Right kidney (tissue), 9 donors: ENCODE results near the gene EXT2.
A peak's percentile ranks its signal among the peaks of the same experiment; 100 is the strongest.

Experiments used
- DNase-seq: peaks from one replicate; pipeline ENCODE4 v3.0.0-alpha.2; 2016
- long read RNA-seq, 8 donors: transcript quantifications; one replicate each; lab custom pipeline, GENCODE V29; 2026

The EXT2 gene
- long read RNA-seq, donor 1, transcript EXT2-210 (14 exons, 3,136 nt) = major isoform, 14 of 27 reads
- long read RNA-seq, donor 1, partial matches to known transcripts = 13 of 27 reads
- long read RNA-seq, donor 1, other reads (novel, unspliced or antisense) = 0 of 27 reads
- long read RNA-seq, donor 2, transcript EXT2-210 (14 exons, 3,136 nt) = major isoform, 11 of 11 reads
- long read RNA-seq, donor 2, partial matches to known transcripts = 0 of 11 reads
- long read RNA-seq, donor 2, other reads (novel, unspliced or antisense) = 0 of 11 reads
- long read RNA-seq, donor 3, partial matches to known transcripts = 0 of 2 reads
- long read RNA-seq, donor 3, other reads (novel, unspliced or antisense) = 0 of 2 reads
- long read RNA-seq, donor 4, partial matches to known transcripts = 11 of 15 reads
- long read RNA-seq, donor 4, other reads (novel, unspliced or antisense) = 0 of 15 reads
- long read RNA-seq, donor 5, transcript EXT2-210 (14 exons, 3,136 nt) = major isoform, 12 of 19 reads
- long read RNA-seq, donor 5, partial matches to known transcripts = 7 of 19 reads
- long read RNA-seq, donor 5, other reads (novel, unspliced or antisense) = 0 of 19 reads
- long read RNA-seq, donor 6, transcript EXT2-210 (14 exons, 3,136 nt) = major isoform, 10 of 16 reads
- long read RNA-seq, donor 6, partial matches to known transcripts = 6 of 16 reads
- long read RNA-seq, donor 6, other reads (novel, unspliced or antisense) = 0 of 16 reads
- long read RNA-seq, donor 7, transcript EXT2-210 (14 exons, 3,136 nt) = major isoform, 9 of 16 reads
- long read RNA-seq, donor 7, partial matches to known transcripts = 7 of 16 reads
- long read RNA-seq, donor 7, other reads (novel, unspliced or antisense) = 0 of 16 reads
- long read RNA-seq, donor 8, transcript EXT2-210 (14 exons, 3,136 nt) = major isoform, 7 of 14 reads
- long read RNA-seq, donor 8, partial matches to known transcripts = 7 of 14 reads
- long read RNA-seq, donor 8, other reads (novel, unspliced or antisense) = 0 of 14 reads

DNA sequence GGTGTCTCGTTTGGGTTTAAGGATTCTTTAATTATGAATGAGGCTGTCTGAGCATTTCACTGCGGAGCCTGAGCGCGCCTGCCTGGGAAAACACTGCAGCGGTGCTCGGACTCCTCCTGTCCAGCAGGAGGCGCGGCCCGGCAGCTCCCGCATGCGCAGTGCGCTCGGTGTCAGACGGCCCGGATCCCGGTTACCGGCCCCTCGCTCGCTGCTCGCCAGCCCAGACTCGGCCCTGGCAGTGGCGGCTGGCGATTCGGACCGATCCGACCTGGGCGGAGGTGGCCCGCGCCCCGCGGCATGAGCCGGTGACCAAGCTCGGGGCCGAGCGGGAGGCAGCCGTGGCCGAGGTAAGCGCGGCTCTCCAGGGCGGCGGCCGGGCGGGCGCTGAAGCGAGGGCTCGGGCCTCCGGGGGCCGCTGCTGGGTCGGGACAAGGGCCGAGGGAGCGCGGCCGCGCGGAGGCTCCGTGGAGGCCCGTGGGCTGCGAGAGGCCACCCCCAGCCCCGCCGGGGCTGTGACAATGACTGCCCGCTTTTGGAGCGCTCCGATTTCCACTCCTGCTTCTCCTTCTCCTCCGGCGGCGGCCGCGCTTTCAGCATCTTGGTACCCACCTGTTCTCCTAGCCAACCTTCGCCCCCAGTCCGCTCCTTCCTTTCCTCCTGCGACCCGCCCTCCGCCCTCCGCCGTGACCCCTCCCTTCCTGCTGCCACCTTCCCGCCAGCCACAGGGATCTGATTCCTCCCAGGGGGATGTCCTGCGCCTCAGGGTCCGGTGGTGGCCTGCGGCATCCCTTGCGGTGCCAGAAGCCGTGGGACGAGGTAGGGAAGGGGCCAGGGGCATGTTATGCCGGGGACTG is at the start of gene EXT2:
Gene EXT2 (plus strand): TSS at position 173 of the 854 bp plus-strand sequence. CDS start 12,035 bp downstream, outside the sequence.
- DNase-seq = peak; percentile 97

DNA sequence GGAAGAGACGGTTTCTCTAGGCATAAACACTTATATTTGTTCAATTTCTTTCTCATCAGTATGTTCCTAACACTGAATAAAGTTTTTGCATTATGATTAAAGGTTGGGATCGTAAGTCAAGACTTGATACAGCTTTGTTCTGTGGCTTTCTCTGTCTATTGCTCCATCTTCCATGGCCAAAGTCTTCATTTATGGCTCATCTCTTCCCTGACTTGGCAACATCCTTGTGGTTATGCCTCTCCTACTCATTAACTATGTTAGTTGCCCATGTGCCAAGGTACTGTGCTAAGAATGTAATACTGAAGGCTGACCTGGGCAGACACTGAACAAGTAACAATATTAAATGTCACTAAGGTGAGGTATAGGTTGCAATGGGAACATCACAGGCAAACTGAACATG is 49.3 kb upstream of the EXT2 start:
- no peak for DNase-seq

DNA sequence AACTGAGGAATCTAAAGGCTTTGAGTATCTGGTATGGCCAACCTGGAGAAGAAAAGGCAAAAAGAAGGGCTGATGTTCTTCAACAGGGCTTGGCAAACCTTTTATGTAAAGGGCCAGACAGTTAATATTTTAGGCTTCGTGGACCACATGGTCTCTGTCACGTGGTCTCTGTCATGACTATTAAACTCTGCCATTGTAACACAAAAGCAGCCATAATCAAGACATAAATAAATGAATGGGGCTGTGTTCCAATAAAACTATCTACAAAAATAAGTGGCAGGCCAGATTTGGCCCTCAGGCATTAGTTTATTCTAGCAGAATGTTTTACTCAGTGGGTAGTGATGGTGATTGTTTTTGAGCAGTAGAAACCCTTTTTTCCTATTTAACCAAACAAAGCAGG is 48.2 kb upstream of the EXT2 start:
- DNase-seq = no peak

DNA sequence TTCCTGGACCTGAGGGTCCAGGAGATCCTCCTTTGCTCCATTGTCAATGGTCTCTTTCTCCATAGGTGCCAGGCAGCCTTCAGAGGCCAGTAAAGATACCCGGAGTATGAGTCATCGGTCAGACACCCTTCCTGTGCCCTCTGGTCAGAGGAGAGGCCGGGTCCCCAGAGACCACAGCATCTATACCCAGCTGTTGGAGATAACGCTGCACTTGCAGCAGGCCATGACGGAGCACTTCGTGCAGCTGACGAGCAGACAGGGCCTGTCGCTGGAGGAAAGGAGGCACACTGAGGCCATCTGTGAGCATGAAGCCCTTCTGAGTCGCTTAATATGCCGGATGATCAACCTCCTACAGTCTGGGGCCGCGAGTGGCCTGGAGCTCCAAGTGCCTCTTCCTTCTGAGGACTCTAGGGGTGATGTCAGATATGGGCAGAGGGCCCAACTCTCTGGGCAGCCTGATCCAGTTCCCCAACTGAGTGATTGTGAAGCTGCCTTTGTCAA is 47.5 kb upstream of the EXT2 start, which contains the start of gene ACCSL:
Gene ACCSL (plus strand): TSS at position 51 of the 501 bp plus-strand sequence. CDS start 56 bp downstream, at position 107.
- DNase-seq = no peak

DNA sequence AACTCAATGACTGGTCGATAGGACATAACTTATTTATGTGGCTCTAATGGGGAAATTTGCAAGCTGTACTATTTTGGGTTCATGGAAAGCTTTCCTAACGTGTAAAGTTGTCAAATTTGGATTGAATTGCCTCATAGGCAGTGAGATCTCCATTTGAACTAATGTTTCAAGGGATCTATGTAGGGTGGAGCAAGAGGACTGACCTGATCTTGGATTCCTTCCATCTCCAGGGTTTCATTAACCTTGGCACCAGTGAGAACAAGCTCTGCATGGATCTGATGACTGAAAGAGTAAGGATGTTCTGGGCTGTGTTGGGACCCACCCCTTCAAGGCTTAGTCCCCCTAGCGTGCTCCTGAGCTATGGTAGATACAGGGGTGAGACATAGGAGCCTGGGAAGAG is 45.6 kb upstream of the EXT2 start:
- DNase-seq = no peak

DNA sequence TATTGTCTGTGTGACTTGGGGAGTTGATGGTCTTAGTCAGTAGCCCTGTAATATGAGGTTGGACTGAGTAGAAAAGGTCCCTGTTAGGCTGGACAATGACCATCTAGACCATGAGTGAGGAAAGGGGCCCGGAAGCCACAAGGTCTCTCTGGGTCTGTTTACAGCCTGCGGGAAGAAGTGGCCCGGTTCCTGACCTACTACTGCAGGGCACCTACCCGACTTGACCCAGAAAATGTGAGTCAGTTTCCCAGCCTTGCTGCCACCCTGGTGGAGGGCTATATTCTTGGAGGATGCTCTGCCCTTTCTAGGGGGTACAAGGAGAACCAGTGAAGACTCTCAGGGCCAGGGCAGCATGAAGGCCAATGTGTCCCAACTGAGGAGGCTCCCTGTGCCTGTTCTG is 44.3 kb upstream of the EXT2 start:
- no peak for DNase-seq

DNA sequence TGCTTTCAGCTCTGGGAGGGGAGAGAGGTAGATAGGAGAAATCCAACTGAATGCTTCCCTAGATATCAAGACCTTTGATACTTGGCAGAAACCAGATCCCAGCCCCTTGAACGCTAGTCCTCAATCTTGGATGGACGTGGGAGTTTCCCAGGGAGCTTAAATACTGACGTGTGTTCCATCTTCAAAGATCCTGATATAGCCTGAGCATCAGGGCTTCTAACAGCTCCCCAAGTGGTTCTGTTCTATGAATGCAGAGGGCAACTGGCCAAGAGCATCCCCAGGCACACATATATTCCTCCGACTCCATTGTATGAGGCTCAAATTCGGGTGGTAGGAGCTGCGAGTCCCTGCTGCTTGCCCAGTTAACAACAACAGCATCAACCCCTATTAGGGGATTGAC is 38.1 kb upstream of the EXT2 start:
- DNase-seq = no peak

DNA sequence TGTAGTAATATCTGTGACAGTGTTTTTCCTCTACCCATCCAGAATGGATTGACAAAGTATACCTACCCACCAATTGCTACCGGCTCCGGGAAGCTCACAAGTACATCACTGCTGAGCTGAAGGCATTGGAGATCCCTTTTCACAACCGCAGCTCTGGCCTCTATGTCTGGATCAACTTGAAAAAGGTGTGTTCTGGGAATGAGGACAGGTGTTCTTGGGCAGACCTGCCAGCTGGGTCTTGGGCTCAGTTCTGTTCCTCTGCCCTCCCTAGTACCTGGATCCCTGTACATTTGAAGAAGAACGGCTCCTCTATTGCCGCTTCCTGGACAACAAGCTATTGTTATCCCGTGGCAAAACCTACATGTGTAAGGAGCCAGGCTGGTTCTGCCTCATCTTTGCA is 37.2 kb upstream of the EXT2 start:
- no peak for DNase-seq

DNA sequence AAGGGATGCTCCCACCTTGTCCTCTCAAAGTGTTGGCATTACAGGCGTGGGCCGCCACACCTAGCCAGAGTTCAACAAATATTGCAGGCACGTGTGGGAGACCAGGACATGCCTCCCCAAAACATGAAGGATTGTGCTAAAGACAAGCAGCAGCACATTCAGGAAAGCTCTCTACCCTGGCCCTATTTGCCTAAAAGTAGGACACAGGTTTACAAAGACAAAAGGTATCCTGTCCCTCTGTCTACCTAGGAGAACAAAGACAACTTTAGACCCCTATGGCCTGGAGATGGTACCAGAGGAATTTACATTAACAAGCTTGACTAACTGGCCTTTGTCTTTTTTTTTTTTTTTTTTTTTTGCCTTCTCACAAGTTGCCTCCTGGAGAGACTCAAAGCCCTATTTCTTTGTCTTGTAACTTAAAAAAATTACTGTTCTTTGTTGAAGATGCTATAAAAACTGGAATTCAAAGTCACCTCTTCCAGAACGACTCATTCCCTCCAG is 30.3 kb upstream of the EXT2 start:
- peak; percentile 15 for DNase-seq

DNA sequence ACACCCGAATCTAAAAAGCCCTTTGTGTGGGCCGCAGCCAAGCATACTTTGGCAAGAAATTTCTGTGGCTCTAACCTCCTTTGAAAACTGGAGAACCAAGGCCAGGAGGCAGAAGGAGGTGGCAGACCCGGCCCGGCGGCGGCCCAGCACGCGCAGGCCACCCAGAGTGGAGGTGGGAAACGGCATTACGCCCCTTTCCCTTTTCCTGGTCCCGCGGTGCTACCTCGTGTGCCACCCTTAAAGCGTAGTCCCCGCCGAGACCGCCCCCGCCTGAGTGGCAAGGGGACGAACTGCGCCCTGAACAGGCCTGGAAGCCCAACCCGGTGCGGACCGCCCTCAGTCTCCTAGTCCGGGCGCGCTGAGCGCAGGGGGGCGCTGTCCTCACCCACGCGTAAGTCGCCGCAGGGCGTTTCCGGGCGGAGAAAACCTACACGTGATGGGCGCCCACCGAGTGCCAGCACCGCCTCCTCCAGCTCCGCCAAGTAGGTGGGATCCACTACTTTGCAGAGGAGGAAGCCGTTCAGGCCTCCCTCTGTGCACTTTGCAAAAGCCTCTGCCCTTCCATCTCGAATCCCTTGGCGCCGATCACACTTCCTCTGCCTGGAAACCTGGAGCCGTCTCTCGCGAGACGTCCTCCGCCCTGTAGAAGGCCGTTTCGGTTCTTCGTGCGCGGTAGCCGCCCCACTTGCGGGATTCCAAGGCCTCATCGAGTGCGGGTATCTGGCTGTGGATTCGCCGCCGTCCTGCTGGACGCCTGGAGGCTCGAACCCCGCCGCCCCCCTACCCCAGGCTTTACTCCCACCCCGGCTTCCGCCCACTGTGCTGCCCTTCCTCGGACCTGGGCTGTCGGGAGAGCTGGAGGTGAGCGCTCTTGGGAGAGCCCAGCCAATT is 29.4 kb upstream of the EXT2 start, which contains the start of gene ACCS:
Gene ACCS (plus strand): TSS at position 430 of the 891 bp plus-strand sequence. CDS start 1,358 bp downstream, outside the sequence.
- peak; percentile 96 for DNase-seq

DNA sequence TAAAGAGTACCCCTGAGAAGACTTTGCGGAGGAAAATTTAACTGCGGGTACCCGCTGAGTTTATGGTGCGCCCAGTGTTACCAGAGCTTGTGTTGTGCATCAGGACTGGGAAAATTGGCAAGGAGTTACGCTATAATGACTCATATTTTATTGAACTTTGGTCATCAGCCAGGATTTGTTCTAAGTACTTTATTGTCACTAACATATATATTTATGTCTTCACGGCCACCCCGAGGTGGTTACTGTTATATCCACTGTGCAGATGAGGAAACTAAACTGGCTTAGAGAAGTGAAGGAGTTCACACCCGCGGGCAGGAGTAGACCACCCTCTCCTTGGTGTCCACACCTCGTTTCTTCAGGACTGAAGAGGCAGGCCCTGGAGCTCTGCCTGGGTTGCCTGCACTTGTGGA is 28.7 kb upstream of the EXT2 start:
- DNase-seq = no peak

DNA sequence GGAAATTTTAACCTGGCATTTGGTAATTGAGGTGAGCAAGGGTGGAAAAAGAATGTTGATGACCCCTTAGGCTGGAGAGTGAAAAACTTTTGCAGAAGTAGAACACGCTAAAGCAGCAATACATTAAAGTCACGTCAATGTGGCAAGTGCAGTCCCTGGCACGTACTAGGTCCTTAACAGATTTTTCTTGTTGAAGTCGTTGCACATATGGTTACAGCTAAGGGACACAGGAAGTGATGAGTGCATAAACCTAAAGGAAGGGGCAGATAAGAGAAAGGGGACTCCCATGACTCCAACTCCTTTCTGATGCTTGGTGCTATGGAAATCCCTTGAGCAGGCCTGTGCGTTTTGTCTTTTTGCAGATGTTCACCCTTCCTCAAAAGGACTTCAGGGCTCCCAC is 28.2 kb upstream of the EXT2 start:
- no peak for DNase-seq

DNA sequence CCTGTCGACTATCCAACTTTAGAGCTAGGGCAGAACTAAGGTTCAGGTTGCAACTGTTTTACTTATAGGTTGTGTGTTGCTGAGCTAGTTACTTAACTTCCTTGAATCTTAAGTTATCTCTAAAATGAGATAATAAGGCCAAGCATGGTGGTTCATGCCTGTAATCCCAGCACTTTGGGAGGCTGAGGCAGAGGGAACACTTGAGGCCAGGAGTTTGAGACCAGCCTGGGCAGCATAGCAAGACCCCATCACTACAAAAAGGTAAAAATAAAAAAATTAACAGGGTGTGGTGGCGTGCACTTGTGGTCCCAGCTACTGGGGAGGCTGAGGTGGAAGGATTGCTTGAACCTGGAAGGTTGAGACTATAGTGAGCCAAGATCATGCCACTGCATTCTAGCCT is 27.3 kb upstream of the EXT2 start:
- no peak for DNase-seq

DNA sequence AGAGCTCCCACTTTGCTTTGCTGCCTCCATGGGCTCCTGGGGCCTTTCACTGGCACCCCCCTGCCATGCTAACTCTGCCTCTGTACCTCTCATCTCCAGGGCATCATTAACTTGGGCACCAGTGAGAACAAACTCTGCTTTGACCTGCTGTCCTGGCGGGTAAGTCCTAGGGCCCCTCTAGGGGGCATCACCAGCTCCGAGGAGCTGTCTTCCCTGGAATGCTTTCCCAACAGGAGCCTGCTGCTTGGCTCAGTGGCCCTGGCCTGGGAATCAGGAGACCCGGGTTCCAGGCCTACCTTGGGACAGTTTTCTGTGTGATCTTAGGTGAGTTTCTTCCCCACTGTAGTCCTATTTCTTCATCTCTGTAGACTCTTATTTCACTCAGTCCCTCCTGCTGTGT is 24.3 kb upstream of the EXT2 start:
- no peak for DNase-seq

DNA sequence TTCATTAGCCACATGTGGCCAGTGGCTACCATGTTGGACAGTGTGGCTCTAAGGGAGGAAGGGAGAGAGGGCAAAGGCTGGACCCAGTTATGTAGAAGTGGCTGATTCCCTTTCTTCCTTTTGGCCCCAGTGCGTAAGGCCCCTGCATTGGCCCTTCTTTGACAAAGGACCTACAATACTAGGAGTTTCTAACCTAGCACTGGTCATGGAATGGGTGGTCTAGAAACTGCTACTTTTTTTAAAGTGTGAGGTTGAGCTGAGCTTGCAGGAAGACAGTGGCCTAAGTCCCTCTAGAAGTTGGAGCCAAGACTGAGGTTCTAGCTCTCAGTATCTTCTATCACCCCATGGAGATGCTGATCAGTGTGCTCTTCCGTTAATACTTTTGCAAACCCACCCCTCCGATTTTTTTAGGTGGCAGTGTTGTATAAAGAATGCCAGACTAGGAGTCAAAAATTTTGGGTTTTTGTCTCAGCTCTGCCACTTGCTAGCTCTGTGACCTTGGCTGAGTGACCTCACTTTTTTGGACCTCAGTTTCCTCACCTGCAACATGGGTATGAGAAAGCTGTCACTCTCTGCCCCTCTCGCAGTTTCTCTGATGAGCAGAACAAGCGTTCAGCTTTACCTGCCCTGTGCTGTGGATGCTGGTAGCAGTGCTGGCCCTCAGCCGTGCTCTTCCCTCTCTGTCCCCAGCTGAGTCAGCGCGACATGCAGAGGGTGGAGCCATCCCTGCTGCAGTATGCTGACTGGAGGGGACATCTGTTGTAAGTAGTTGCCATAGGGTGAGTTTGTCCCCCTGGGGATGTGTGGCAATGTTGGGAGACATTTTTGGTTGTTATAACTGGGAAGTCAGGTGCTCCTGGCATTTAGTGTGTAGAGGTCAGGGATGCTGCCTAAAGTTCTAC is 22.5 kb upstream of the EXT2 start:
- DNase-seq = no peak

DNA sequence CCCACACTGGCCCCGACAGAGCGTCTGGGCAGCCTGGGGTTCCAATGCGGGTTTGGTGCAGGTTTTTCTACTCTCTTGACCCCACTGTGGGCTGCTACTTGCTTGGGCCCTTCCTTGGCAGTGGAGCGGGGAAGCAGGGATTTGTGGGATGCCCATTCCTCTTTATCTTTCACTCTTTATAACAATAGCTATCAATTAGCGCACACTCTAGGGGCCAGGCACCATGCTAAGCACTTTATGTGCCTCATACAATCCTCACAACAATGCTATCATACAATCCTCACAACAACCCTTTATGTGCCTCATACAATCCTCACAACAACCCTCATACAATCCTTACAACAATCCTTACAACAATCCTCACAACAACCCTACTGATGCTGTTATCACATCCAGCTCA is 16.7 kb upstream of the EXT2 start:
- DNase-seq = no peak

DNA sequence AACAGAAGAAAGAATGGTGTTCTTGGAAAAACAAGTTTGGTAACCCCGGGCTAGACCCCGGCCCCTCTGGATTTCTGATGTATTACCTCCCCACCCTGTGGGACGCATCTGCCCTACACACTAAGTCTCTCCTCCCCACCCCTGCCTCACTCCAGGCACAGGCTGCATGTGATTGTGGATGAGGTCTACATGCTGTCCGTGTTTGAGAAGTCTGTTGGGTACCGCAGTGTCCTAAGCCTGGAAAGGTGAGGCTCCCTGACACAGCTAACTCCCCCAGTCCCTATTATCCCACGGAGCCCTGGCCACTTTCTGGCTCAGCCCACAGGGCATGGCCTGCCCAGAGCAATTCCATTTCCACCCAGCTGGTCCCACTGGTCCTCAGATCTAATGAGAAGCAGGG is 16.1 kb upstream of the EXT2 start:
- DNase-seq = no peak

DNA sequence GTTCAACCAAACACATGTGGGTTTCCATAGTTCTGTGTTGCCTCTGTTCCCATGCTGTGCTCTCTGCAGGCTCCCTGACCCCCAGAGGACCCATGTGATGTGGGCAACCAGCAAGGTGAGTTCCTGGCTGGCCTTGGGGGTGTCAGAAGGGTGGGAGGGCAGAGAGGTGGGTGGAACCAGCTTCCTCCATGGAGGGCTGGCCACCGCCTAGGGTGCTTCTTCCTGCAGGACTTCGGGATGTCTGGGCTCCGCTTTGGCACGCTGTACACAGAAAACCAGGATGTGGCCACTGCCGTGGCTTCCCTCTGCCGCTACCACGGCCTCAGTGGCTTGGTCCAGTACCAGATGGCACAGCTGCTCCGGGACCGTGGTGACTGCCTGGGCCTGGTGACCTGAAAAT is 14.5 kb upstream of the EXT2 start:
- DNase-seq = no peak

DNA sequence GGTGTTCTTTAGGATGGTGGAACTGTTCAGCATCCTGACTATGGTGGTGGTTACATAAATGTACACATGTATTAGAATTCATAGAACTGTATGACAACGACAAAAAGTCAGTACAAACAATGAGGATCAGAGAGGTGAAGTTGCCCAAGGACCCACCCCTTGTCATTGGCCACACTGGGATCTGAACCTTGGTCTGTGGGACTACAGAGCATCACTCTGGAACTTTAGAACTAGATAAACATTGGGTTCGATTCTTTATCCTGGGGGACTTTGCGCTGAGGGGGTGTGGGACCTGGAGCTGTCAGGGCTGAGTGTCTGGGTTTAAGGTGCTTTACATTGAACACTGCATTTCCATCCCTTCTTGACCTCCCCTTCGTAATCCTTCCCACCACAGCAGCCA is 12.8 kb upstream of the EXT2 start:
- DNase-seq = no peak
